Loucy (cell line): ENCODE measurements around the gene DGKB.

Source experiments
- H2AFZ ChIP-seq: fragments of 200-600 bp; sonication (generic); 2 replicates; pipeline ENCODE4 v1.6.0; 2016; ENCODE audit warnings: antibody characterized with exemption, mild to moderate bottlenecking, low read length, moderate library complexity
- H3F3A ChIP-seq: fragments of 200-600 bp; 2 replicates; pipeline ENCODE4 v1.6.0; 2016; ENCODE audit warnings: antibody characterized with exemption, low read depth, mild to moderate bottlenecking
- H3K27me3 ChIP-seq: fragments of 200-600 bp; sonication (generic); 2 replicates; pipeline ENCODE4 v1.6.1; 2014; ENCODE audit warnings: low read length, mild to moderate bottlenecking; ENCODE audit not compliant: insufficient read depth, poor library complexity, severe bottlenecking
- H3K36me3 ChIP-seq: fragments of 200-600 bp; sonication (generic); 2 replicates; pipeline ENCODE4 v1.6.1; 2016; ENCODE audit warnings: low read length; ENCODE audit not compliant: insufficient read depth
- H3K4me1 ChIP-seq: fragments of 200-600 bp; sonication (generic); 2 replicates; pipeline ENCODE4 v1.5.1; 2014; ENCODE audit warnings: low read length, mild to moderate bottlenecking; ENCODE audit not compliant: insufficient read depth, poor library complexity, severe bottlenecking
- H3K4me2 ChIP-seq: fragments of 200-600 bp; sonication (generic); 2 replicates; pipeline ENCODE4 v1.6.0; 2014; ENCODE audit warnings: antibody characterized with exemption, low read length, low read depth, mild to moderate bottlenecking; ENCODE audit not compliant: poor library complexity, severe bottlenecking
- H3K4me3 ChIP-seq: fragments of 200-600 bp; sonication (generic); 2 replicates; pipeline ENCODE4 v1.5.1; 2014; ENCODE audit warnings: low read length, mild to moderate bottlenecking, mixed read lengths; ENCODE audit not compliant: poor library complexity, severe bottlenecking
- H3K79me2 ChIP-seq: fragments of 200-600 bp; sonication (generic); 2 replicates; pipeline ENCODE4 v1.6.1; 2014; ENCODE audit warnings: low read length; ENCODE audit not compliant: insufficient read depth
- H3K9ac ChIP-seq: fragments of 200-600 bp; sonication (generic); 2 replicates; pipeline ENCODE4 v1.6.0; 2014; ENCODE audit warnings: mild to moderate bottlenecking, low read depth, low read length, moderate library complexity; ENCODE audit not compliant: poor library complexity, severe bottlenecking
- H3K9me2 ChIP-seq: fragments of 200-600 bp; sonication (generic); replicated peaks from 2 replicates; pipeline ENCODE4 v1.6.1; 2016; ENCODE audit warnings: low read depth, low read length, mixed read lengths
- H3K9me3 ChIP-seq: fragments of 200-600 bp; sonication (generic); 2 replicates; pipeline ENCODE4 v1.6.1; 2014; ENCODE audit warnings: mild to moderate bottlenecking, antibody characterized with exemption, low read length, low read depth; ENCODE audit not compliant: insufficient read depth
- H4K20me1 ChIP-seq: fragments of 200-600 bp; sonication (generic); 2 replicates; pipeline ENCODE4 v1.6.0; 2014; ENCODE audit warnings: antibody characterized with exemption, low read length, mild to moderate bottlenecking; ENCODE audit not compliant: insufficient read depth, poor library complexity, severe bottlenecking
- EZH2phosphoT487 ChIP-seq: fragments of 200-600 bp; IDR thresholded peaks from 2 replicates; pipeline ENCODE4 v1.6.1; 2018; ENCODE audit warnings: antibody characterized with exemption, mild to moderate bottlenecking, moderate library complexity, borderline replicate concordance
- TF ChIP-seq, protein P1 (sequence below): fragments of 200-600 bp; sonication (generic); conservative IDR thresholded peaks from 2 replicates; pipeline ENCODE4 v1.5.1; 2014; ENCODE audit warnings: mild to moderate bottlenecking, antibody characterized with exemption, low read length

The DGKB gene

DNA sequence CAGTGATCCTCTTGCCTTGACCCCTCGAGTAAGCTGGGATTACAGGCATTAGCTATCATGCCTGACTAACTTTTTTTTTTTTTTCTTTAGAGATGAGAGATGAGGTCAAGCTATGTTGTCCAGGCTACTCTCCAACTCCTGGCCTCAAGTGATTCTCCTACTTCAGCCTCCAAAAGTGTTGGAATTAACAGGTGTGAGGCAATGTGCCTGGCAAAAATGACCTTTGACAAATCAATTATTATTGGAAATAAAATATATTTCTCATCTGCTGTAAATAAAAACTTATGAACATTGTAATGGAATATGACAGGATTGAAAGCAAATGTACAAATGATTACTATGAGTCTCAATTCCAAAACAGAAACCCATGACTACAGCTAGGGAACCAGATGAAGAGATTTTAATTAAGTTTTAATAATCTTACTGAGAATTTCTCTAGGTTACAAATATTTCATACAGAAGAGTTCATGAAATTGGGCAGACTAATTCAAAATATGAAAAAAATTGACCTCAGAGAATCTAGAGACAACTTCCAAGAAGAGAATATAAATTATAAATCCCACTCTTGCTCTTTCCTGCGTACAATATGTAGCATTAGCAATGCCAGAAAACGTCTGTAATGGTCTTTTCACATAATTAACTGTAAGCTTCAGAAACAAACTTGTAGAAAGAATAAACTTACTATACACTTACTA is 414.7 kb downstream of the DGKB start:
- Histone ChIP-seq H3K9me2 (no peaks in the 10 kb centered on the region; the same call in 1 of the 2 replicates), H3K27me3 (no peaks in the 10 kb centered on the region), H3F3A (no peaks in the 10 kb centered on the region), H3K79me2 (no peaks in the 10 kb centered on the region), H3K4me1 (no peaks in the 10 kb centered on the region), H3K9me3 (no peaks in the 10 kb centered on the region), H3K4me3 (no peak overlapping the region), H2AFZ (no peak overlapping the region), H3K36me3 (no peaks in the 10 kb centered on the region), H3K4me2 (no peak overlapping the region), H4K20me1 (no peaks in the 10 kb centered on the region), H3K9ac (no peak overlapping the region)
- TF ChIP-seq, protein P1, sequence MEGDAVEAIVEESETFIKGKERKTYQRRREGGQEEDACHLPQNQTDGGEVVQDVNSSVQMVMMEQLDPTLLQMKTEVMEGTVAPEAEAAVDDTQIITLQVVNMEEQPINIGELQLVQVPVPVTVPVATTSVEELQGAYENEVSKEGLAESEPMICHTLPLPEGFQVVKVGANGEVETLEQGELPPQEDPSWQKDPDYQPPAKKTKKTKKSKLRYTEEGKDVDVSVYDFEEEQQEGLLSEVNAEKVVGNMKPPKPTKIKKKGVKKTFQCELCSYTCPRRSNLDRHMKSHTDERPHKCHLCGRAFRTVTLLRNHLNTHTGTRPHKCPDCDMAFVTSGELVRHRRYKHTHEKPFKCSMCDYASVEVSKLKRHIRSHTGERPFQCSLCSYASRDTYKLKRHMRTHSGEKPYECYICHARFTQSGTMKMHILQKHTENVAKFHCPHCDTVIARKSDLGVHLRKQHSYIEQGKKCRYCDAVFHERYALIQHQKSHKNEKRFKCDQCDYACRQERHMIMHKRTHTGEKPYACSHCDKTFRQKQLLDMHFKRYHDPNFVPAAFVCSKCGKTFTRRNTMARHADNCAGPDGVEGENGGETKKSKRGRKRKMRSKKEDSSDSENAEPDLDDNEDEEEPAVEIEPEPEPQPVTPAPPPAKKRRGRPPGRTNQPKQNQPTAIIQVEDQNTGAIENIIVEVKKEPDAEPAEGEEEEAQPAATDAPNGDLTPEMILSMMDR, result no peak
- no peak for TF ChIP-seq EZH2phosphoT487

DNA sequence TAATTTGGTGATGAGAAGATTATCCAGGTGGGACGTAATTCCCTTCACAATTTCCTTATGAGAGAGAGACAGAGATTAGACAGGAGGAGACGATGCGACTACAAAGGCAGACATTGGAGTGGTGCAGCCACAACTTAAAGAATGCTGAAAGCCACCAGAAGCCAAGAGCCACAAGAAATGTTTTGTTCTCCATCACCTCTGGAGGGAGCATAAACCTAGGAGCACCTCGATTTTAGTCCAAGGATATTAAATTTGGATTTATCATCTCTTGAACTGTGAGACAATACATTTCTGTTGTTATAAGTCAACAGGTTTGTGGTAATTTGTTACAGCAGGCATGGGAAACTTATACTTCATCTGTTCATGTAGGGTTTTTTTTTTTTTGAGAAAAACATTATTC is 418.9 kb downstream of the DGKB start:
- Histone ChIP-seq H3K9me3 (no peaks in the 10 kb centered on the region), H4K20me1 (no peaks in the 10 kb centered on the region), H3K9ac (no peak overlapping the region), H3K79me2 (no peaks in the 10 kb centered on the region), H3K27me3 (no peaks in the 10 kb centered on the region), H3K36me3 (no peaks in the 10 kb centered on the region), H3K9me2 (no peaks in the 10 kb centered on the region), H3F3A (no peaks in the 10 kb centered on the region), H3K4me1 (no peaks in the 10 kb centered on the region), H3K4me3 (no peak overlapping the region), H3K4me2 (no peak overlapping the region), H2AFZ (no peak overlapping the region)
- TF ChIP-seq EZH2phosphoT487, result no peak
- TF ChIP-seq, protein P1, result no peak

DNA sequence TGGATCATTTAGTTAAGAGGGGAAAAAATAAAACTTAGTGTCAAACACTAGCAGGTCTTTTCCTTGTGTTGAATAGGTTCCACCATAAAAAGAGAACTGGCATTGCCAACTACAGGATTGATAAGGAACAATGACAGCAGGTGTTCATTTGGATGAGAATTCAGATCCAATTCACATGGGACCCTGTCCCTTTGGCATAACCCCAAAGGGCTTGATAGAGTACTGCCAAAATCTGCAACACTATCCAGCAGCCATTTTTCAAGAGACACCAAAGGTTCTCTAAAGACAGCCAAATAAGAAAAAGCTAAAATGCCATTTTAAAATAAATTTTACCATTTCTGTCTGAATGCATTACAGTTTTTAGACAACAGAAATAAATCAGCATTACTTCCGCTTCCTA is 422.3 kb downstream of the DGKB start:
- Histone ChIP-seq H3K4me2 (no peak overlapping the region), H2AFZ (no peak overlapping the region), H3K36me3 (no peaks in the 10 kb centered on the region), H3K27me3 (no peaks in the 10 kb centered on the region), H3K9me2 (no peaks in the 10 kb centered on the region), H4K20me1 (no peaks in the 10 kb centered on the region), H3K9me3 (no peaks in the 10 kb centered on the region), H3K9ac (no peak overlapping the region), H3K4me3 (no peak overlapping the region), H3F3A (no peaks in the 10 kb centered on the region), H3K79me2 (no peaks in the 10 kb centered on the region), H3K4me1 (no peaks in the 10 kb centered on the region)
- TF ChIP-seq, protein P1, result no peak
- no peak for TF ChIP-seq EZH2phosphoT487
